ENCODE measurements around the gene GDI2. TPM values are rescaled to one million over a fixed set of nuclear protein-coding genes. Genes with fewer than 3 reads are reported as not detected.
"Not testable (repeated sequence)": the region's sequence is repeated elsewhere in the genome, so short reads cannot be mapped to it uniquely, and the experiment has no call there.

Gene GDI2
- total RNA-seq, 4 donors from 2014 or later, result 186 to 294 (median 225) TPM

- TF ChIP-seq POLR2AphosphoS5 (IDR thresholded peaks at IDR 0.05), result no peak
- TF ChIP-seq CTCF (IDR thresholded peaks at IDR 0.05), result no peak
- no peak for TF ChIP-seq EP300 (IDR thresholded peaks at IDR 0.05)
- TF ChIP-seq POLR2A (IDR thresholded peaks at IDR 0.05), result no peak
These were observed 28.7 kb upstream of the GDI2 start for GRCh38 chr10:5841965-5842364.

GRCh38 chr10:5840314-5841307, 27.4 kb upstream of the GDI2 start:
- Histone ChIP-seq H3K4me3 (no peak overlapping the region), H3K27me3 (no peaks in the 10 kb centered on the region), H3K9me3 (no peaks in the 10 kb centered on the region), H3K4me1 (peaks cover 0 to 6% (median 0%) of the 10 kb centered on the region in 3 donors), H3K36me3 (no peaks in the 10 kb centered on the region), H3K27ac (peak overlapping the region in 1 of 4 donors; percentile 52)
- 47 to 48% methylated on average over 9 to 12 of the region's 40 CpGs for WGBS, 2 donors (ENCODE audit: low coverage in 1 of 2)
- TF ChIP-seq CTCF (IDR thresholded peaks at IDR 0.05), result no peak
- TF ChIP-seq POLR2AphosphoS5 (IDR thresholded peaks at IDR 0.05), result no peak
- no peak for TF ChIP-seq EP300 (IDR thresholded peaks at IDR 0.05)
- TF ChIP-seq POLR2A (IDR thresholded peaks at IDR 0.05), result no peak
- ATAC-seq, result no peak

More at GRCh38 chr10:5841965-5842364, 28.7 kb upstream of the GDI2 start:
- no peaks in the 10 kb centered on the region for H3K9me3 ChIP-seq
- no peaks in the 10 kb centered on the region for H3K36me3 ChIP-seq
- 90% methylated on average over 10 of the region's 14 CpGs; no CpG with 5 or more reads in 1 of the 2 donors for WGBS, 2 donors (ENCODE audit: low coverage in 1 of 2)
- ATAC-seq, result no peak
- H3K27ac ChIP-seq, result no peak overlapping the region
- no peak overlapping the region for H3K4me3 ChIP-seq
- H3K27me3 ChIP-seq, result no peaks in the 10 kb centered on the region
- peaks cover 0 to 6% (median 0%) of the 10 kb centered on the region in 3 donors for H3K4me1 ChIP-seq

GRCh38 chr10:5836181-5836580, 22.9 kb upstream of the GDI2 start:
- ATAC-seq, H3K9me3 ChIP-seq, H3K4me1 ChIP-seq, H3K36me3 ChIP-seq, H3K27ac ChIP-seq, H3K4me3 ChIP-seq, H3K27me3 ChIP-seq: not testable (repeated sequence)
- WGBS, 2 donors (ENCODE audit: low coverage in 1 of 2), result 83% methylated on average over 2 of the region's 2 CpGs; no CpG with 5 or more reads in 1 of the 2 donors

- Histone ChIP-seq H3K9me3 (no peaks in the 10 kb centered on the region), H3K27me3 (no peaks in the 10 kb centered on the region), H3K4me1 (no peaks in the 10 kb centered on the region), H3K4me3 (no peak overlapping the region), H3K27ac (no peak overlapping the region), H3K36me3 (no peaks in the 10 kb centered on the region)
- WGBS, 2 donors (ENCODE audit: low coverage in 1 of 2), result 97 to 98% methylated on average over 6 to 9 of the region's 15 CpGs
- TF ChIP-seq POLR2A (IDR thresholded peaks at IDR 0.05) (no peak), POLR2AphosphoS5 (IDR thresholded peaks at IDR 0.05) (no peak), EP300 (IDR thresholded peaks at IDR 0.05) (no peak), CTCF (IDR thresholded peaks at IDR 0.05) (no peak)
- ATAC-seq, result no peak
These were observed 22.3 kb upstream of the GDI2 start for GRCh38 chr10:5835446-5836095.

- TF ChIP-seq EP300 (IDR thresholded peaks at IDR 0.05) (no peak), CTCF (IDR thresholded peaks at IDR 0.05) (no peak), POLR2AphosphoS5 (IDR thresholded peaks at IDR 0.05) (no peak), POLR2A (IDR thresholded peaks at IDR 0.05) (no peak)
- no peak overlapping the region for H3K4me3 ChIP-seq
- no peaks in the 10 kb centered on the region for H3K9me3 ChIP-seq
- H3K36me3 ChIP-seq, result no peaks in the 10 kb centered on the region
- no peaks in the 10 kb centered on the region for H3K4me1 ChIP-seq
- no peak overlapping the region for H3K27ac ChIP-seq
- WGBS, 2 donors (ENCODE audit: low coverage in 1 of 2), result 35 to 62% methylated on average over 6 of the region's 6 CpGs
- no peak for ATAC-seq
- no peaks in the 10 kb centered on the region for H3K27me3 ChIP-seq
These were observed 20.6 kb upstream of the GDI2 start for GRCh38 chr10:5833814-5834213.
